HEK293T (cell line): Measurements from ENCODE around the gene OPTN.
A peak's percentile ranks its signal among the peaks of the same experiment; 100 is the strongest.
"Not testable (repeated sequence)": the region's sequence is repeated elsewhere in the genome, so short reads cannot be mapped to it uniquely, and the experiment has no call there.

Experiments used
- CTCF ChIA-PET: fragments of 350-600 bp; formaldehyde crosslinking; extraction: SDS; loops from one replicate; lab custom pipeline; 2021; ENCODE audit warnings: antibody characterized with exemption, inconsistent platforms; lab: Yijun Ruan, JAX
- POLR2A ChIA-PET: fragments of 350-600 bp; formaldehyde crosslinking; extraction: SDS; loops from one replicate; lab custom pipeline; 2020; ENCODE audit warnings: antibody characterized with exemption, inconsistent platforms; lab: Yijun Ruan, JAX
- DNase-seq: peaks from one replicate; pipeline ENCODE4 v3.0.0; 2012; ENCODE audit warnings: mixed read lengths; ENCODE audit errors: extremely low spot score
- ARNT ChIP-seq: fragments of 450-650 bp; IDR thresholded peaks from 2 replicates; pipeline ENCODE4 v1.6.1; 2017; ENCODE audit warnings: mild to moderate bottlenecking
- BHLHE40 ChIP-seq: fragments of 450-650 bp; IDR thresholded peaks from 2 replicates; pipeline ENCODE4 v1.6.1; 2016; ENCODE audit warnings: mild to moderate bottlenecking, moderate library complexity, borderline replicate concordance
- CTBP1 ChIP-seq: fragments of 450-650 bp; IDR thresholded peaks from 2 replicates; pipeline ENCODE4 v1.6.1; 2016; ENCODE audit warnings: borderline replicate concordance
- ELF4 ChIP-seq: fragments of 450-650 bp; IDR thresholded peaks from 2 replicates; pipeline ENCODE4 v1.6.1; 2017; ENCODE audit warnings: antibody characterized with exemption
- FOXA1 ChIP-seq: fragments of 450-650 bp; IDR thresholded peaks from 2 replicates; pipeline ENCODE4 v1.6.1; 2016; ENCODE audit warnings: mild to moderate bottlenecking
- FOXK2 ChIP-seq: fragments of 450-650 bp; IDR thresholded peaks from 2 replicates; pipeline ENCODE4 v1.6.1; 2016; ENCODE audit warnings: mild to moderate bottlenecking
- FOXM1 ChIP-seq: fragments of 450-650 bp; IDR thresholded peaks from 2 replicates; pipeline ENCODE4 v1.6.1; 2017; ENCODE audit warnings: mild to moderate bottlenecking, borderline replicate concordance
- HDGF ChIP-seq: fragments of 450-650 bp; IDR thresholded peaks from 2 replicates; pipeline ENCODE4 v1.6.1; 2017; ENCODE audit warnings: antibody characterized with exemption, borderline replicate concordance
- L3MBTL2 ChIP-seq: fragments of 450-650 bp; conservative IDR thresholded peaks from 2 replicates; pipeline ENCODE4 v1.6.1; 2016; ENCODE audit warnings: mild to moderate bottlenecking
- NFRKB ChIP-seq: fragments of 450-650 bp; IDR thresholded peaks from 2 replicates; pipeline ENCODE4 v1.6.1; 2016; ENCODE audit warnings: mild to moderate bottlenecking, moderate library complexity
- SP1 ChIP-seq: fragments of 450-650 bp; IDR thresholded peaks from 2 replicates; pipeline ENCODE4 v1.6.1; 2017
- SUZ12 ChIP-seq: fragments of 450-650 bp; IDR thresholded peaks from 2 replicates; pipeline ENCODE4 v1.6.1; 2016; ENCODE audit warnings: mild to moderate bottlenecking
- TARDBP ChIP-seq: fragments of 450-650 bp; IDR thresholded peaks from 2 replicates; pipeline ENCODE4 v1.6.1; 2016
- ZNF384 ChIP-seq: fragments of 450-650 bp; IDR thresholded peaks from 2 replicates; pipeline ENCODE4 v1.6.1; 2016
- TF ChIP-seq, protein P1 (sequence below): fragments of 450-650 bp; IDR thresholded peaks from 2 replicates; pipeline ENCODE4 v1.6.1; 2016

Gene OPTN

DNA sequence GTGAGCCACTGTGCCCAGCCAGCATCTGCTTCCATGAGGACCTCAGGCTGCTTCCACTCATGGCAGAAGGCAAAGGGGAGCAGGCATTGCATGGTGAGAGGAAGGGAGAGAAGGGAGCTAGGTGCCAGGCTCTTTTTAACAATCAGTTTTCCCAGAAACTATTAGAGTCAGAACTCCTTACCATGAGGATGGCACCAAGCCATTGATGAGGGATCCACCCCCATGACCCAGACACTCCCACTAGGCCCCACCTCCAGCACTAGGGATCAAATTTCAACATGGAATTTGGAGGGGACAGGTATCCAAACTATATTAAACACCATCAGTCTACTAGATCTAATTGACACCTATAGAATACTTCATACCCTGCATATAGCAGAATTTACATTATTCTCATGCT lies 47.2 kb downstream of the OPTN start:
- ChIA-PET POLR2A (no interaction called here), CTCF (no interaction called here)
- no peak for TF ChIP-seq ZNF384
- no peak for TF ChIP-seq L3MBTL2
- TF ChIP-seq FOXA1 = no peak
- no peak for TF ChIP-seq ARNT
- TF ChIP-seq FOXK2 = no peak
- TF ChIP-seq CTBP1 = no peak
- TF ChIP-seq HDGF = no peak
- TF ChIP-seq NFRKB = no peak
- TF ChIP-seq, protein P1, sequence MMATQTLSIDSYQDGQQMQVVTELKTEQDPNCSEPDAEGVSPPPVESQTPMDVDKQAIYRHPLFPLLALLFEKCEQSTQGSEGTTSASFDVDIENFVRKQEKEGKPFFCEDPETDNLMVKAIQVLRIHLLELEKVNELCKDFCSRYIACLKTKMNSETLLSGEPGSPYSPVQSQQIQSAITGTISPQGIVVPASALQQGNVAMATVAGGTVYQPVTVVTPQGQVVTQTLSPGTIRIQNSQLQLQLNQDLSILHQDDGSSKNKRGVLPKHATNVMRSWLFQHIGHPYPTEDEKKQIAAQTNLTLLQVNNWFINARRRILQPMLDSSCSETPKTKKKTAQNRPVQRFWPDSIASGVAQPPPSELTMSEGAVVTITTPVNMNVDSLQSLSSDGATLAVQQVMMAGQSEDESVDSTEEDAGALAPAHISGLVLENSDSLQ = no peak
- TF ChIP-seq TARDBP = no peak
- DNase-seq = no peak

DNA sequence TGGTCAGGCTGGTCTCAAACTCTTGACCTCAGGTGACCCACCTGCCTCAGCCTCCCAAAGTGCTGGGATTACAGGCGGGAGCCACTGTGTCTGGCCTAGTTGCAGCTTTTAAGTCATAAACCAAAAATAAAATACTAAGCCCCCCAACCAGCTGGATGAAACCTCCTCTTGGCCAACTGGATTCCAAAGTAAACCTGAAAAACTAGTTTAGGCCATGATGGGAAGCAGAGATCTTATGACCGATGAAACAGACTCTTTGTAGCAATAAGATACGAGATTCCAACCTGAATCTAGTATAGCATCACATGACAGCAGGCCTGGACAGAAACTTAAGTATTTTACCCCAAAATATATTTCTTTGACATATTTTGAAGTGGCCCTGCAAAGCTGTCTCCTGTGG lies 52.3 kb downstream of the OPTN start:
- DNase-seq = no peak
- POLR2A ChIA-PET = no interaction called here
- CTCF ChIA-PET = interaction anchor here (0.9 kb wide), 1 partner anchor 11 kb away, joined by 3 read pairs; no protein-coding TSS in a partner anchor

DNA sequence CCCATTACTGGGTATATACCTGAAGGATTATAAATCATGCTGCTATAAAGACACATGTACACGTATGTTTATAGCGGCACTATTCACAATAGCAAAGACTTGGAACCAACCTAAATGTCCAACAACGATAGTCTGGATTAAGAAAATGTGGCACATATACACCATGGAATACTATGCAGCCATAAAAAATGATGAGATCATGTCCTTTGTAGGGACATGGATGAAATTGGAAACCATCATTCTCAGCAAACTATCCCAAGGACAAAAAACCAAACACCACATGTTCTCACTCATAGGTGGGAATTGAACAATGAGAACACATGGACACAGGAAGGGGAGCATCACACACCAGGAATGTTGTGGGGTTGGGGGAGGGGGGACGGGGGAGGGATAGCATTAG lies 55.9 kb downstream of the OPTN start:
- CTCF ChIA-PET, DNase-seq, POLR2A ChIA-PET: not testable (repeated sequence)

More for the DNA sequence above, 52.3 kb downstream of the OPTN start:
- TF ChIP-seq L3MBTL2 = no peak
- TF ChIP-seq BHLHE40 = no peak
- no peak for TF ChIP-seq ZNF384
- no peak for TF ChIP-seq NFRKB
- TF ChIP-seq FOXA1 = no peak
- no peak for TF ChIP-seq SP1
- TF ChIP-seq FOXM1 = no peak
- TF ChIP-seq, protein P1 = no peak
- no peak for TF ChIP-seq ELF4
- no peak for TF ChIP-seq HDGF

DNA sequence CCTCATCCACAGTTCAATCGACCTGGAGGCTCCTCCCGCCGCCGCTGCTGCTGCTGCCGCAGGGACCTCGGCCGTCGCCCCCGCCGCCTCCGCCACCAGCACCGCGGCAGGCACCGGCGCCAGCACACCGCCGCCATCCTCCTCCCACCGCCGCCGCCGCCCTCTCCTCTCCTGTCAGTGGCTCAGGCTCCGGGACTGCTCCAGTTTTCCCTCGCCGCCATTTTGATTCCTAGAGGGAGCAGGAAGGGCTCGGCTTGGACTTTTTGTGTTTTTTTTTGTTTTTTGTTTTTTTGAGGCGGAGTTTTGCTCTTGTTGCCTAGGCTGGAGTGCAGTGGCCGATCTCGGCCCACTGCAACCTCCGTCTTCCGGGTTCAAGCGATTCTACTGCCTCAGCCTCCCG lies 58.4 kb downstream of the OPTN start:
- CTCF ChIA-PET = no interaction called here
- no peak for DNase-seq
- POLR2A ChIA-PET = no interaction called here
- no peak for TF ChIP-seq NFRKB
- TF ChIP-seq TARDBP = no peak
- TF ChIP-seq ARNT = no peak
- no peak for TF ChIP-seq L3MBTL2
- TF ChIP-seq HDGF = no peak
- no peak for TF ChIP-seq ZNF384
- TF ChIP-seq CTBP1 = no peak
- TF ChIP-seq FOXA1 = no peak
- TF ChIP-seq ELF4 = no peak
- TF ChIP-seq FOXM1 = no peak
- TF ChIP-seq, protein P1 = no peak
- no peak for TF ChIP-seq BHLHE40
- TF ChIP-seq FOXK2 = no peak

DNA sequence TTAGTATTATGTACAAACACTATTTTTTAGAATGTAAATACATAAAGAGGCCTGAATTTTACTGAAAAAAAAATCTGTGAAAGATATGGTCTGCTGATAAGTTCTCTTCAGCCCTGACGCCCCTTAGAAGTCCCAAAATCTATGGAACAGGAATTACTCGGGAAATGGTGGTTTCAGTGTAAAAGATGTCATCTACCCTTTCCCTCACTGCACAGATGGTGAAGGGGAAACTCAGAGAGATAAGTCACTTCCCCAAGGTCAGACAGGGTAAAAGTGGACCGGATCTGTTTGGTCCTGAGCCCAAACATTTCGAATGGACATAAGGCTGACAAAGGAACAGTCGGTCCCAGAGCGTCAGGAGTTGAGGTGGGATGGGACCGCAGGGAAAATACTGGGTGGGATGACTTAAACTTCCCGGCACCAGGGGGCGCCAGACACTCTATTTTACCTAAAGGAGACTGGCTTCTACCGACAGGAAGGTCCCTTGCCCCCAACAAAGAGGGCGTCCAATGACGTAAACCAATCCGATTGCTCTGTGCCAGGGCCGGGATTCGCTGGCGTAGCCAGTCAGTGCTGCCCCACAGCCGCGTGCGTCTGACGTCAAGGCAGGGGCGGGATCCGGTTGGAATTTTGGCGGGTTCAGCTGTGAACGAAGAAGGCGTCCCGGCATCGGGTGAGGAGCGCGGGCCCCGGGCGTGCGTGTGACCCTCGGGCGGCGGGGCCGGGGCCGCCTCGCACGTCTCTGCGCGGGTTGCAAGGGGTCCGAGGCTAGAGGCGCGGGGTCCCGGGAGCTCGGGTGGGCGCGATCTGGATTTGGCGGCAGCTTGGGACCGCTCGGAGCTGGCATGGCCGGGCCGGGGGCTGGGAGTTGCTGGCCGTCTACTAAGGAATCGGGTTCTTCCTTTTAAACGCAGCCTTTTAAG lies 61.2 kb downstream of the OPTN start, which contains the start of gene MCM10:
Gene MCM10 (plus strand): TSS at position 625 of the 923 bp plus-strand sequence. CDS start 2,645 bp downstream, outside the sequence.
- peak; percentile 98 for DNase-seq
- CTCF ChIA-PET = interaction anchor here (0.6 to 1.0 kb wide), 5 partner anchors 10 to 452 kb away, joined by 3 to 4 read pairs (median 3); no protein-coding TSS in a partner anchor
- TF ChIP-seq TARDBP (no peak), L3MBTL2 (peak; percentile 89), ELF4 (no peak), ARNT (no peak), FOXK2 (no peak), SUZ12 (no peak), BHLHE40 (no peak), SP1 (no peak), HDGF (no peak)
- TF ChIP-seq, protein P1 = 0 out of 2 replicates have a peak, but pooled peaks have one; percentile 47
- POLR2A ChIA-PET = interaction anchor here (0.6 to 2.7 kb wide), 7 partner anchors 10 to 1717 kb away, joined by 3 to 13 read pairs (median 4); partner anchors contain the start of genes PHYH and SUV39H2

DNA sequence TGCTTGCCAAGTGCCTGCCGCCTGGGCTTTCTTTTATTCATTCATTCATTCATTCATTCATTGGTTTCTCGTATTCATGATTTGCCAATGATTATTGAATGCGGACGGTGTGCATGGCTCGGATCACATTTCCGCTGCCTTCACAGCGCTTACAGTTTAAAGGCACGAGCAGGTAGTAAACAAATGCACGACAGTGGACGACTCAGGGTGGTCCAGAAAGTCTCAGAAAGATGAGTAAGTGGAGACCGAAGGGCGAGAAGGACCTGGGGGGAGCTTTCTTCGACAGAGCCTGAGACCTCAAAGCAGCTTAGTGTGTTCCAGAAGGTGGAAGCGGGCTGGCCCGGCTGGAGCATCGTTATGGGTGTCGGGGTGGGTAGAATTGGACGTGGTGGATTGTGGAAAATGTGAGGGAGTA lies 61.9 kb downstream of the OPTN start:
- peak; percentile 13 for DNase-seq
- TF ChIP-seq ELF4 (no peak), ZNF384 (no peak), BHLHE40 (no peak), SP1 (no peak), L3MBTL2 (no peak; the same call in 1 of the 2 replicates), TARDBP (no peak), SUZ12 (no peak)
- TF ChIP-seq, protein P1 = no peak
- POLR2A ChIA-PET = interaction anchor here (1.0 to 2.7 kb wide), 5 partner anchors 20 to 1717 kb away, joined by 3 to 13 read pairs (median 4); partner anchors contain the start of genes PHYH and SUV39H2
- CTCF ChIA-PET = interaction anchor here (0.6 to 1.2 kb wide), 4 partner anchors 10 to 140 kb away, joined by 3 to 4 read pairs (median 3); partner anchors contain the start of gene OPTN
